Lower leg skin (tissue), 3 donors: ENCODE measurements around the gene BTN3A1.

Experiments used
- POLR2A ChIP-seq, 2 donors: fragments of 450-650 bp; IDR thresholded peaks; one replicate each; pipeline ENCODE4 v1.6.1; 2016 to 2017; ENCODE audit warnings: antibody characterized with exemption in 2 of 2, mild to moderate bottlenecking in 1 of 2, moderate library complexity in 1 of 2
- TF ChIP-seq, protein P1 (sequence below), 3 donors: fragments of 450-650 bp; IDR thresholded peaks; one replicate each; pipeline ENCODE4 v1.5.1; 2016; ENCODE audit warnings: antibody characterized with exemption in 3 of 3, mild to moderate bottlenecking in 3 of 3, moderate library complexity in 2 of 3

DNA sequence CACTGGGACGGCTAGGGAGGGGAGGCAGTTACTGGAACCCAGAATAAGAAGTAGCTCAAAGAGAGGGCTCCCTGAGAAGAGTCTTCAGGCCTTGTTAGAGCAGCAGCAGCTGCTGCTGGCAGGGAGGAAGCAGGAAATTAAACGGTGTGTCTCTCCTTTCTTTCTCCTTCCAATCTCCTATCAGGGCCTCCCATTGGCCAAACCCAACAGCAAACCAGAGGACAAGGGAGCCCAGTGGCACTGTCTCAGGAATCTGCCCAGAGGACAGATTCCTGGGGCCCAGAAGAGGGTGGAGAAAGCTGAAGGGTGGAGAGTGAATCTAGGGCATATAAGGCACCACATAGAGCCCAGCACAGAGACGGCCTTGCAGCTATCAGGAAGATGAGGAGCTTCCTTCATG is 10.2 kb downstream of the BTN3A1 start:
- TF ChIP-seq, protein P1, sequence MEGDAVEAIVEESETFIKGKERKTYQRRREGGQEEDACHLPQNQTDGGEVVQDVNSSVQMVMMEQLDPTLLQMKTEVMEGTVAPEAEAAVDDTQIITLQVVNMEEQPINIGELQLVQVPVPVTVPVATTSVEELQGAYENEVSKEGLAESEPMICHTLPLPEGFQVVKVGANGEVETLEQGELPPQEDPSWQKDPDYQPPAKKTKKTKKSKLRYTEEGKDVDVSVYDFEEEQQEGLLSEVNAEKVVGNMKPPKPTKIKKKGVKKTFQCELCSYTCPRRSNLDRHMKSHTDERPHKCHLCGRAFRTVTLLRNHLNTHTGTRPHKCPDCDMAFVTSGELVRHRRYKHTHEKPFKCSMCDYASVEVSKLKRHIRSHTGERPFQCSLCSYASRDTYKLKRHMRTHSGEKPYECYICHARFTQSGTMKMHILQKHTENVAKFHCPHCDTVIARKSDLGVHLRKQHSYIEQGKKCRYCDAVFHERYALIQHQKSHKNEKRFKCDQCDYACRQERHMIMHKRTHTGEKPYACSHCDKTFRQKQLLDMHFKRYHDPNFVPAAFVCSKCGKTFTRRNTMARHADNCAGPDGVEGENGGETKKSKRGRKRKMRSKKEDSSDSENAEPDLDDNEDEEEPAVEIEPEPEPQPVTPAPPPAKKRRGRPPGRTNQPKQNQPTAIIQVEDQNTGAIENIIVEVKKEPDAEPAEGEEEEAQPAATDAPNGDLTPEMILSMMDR (IDR thresholded peaks at IDR 0.05): no peak
- no peak for TF ChIP-seq POLR2A (IDR thresholded peaks at IDR 0.05)
